GM21390 (cell line): Measurements from ENCODE around the gene RAB14.

Experiments used
- ATAC-seq: cut with Tn5 transposase; IDR thresholded peaks from one replicate; pipeline ENCODE4 v1.9.1; 2021; ENCODE audit not compliant: unreplicated experiment

RAB14 gene

GRCh38 chr9:121201738-121202533, at the start of gene RAB14:
Gene RAB14, minus strand, starts transcription at chr9:121201869. Its CDS starts 8,457 bp downstream, at chr9:121193412.
- ATAC-seq = peak; percentile 79

- no peak for ATAC-seq
Measured at GRCh38 chr9:121249563-121249962, 47.9 kb upstream of the RAB14 start.

GRCh38 chr9:121246821-121247561, 45.3 kb upstream of the RAB14 start:
- ATAC-seq = no peak

GRCh38 chr9:121242959-121243346, 41.3 kb upstream of the RAB14 start:
- no peak for ATAC-seq

GRCh38 chr9:121242219-121242958, 40.7 kb upstream of the RAB14 start:
- no peak for ATAC-seq

GRCh38 chr9:121240472-121241135, 38.9 kb upstream of the RAB14 start:
- ATAC-seq = no peak

- no peak for ATAC-seq
Measured at GRCh38 chr9:121239851-121240250, 38.2 kb upstream of the RAB14 start.

GRCh38 chr9:121239071-121239470, 37.4 kb upstream of the RAB14 start:
- ATAC-seq = no peak

- no peak for ATAC-seq
Measured at GRCh38 chr9:121237916-121238315, 36.2 kb upstream of the RAB14 start.

GRCh38 chr9:121235512-121235911, 33.8 kb upstream of the RAB14 start:
- no peak for ATAC-seq

- ATAC-seq = no peak
Measured at GRCh38 chr9:121234832-121235161, 33.1 kb upstream of the RAB14 start.

GRCh38 chr9:121233906-121234831, 32.5 kb upstream of the RAB14 start:
- no peak for ATAC-seq

GRCh38 chr9:121232251-121232650, 30.6 kb upstream of the RAB14 start:
- no peak for ATAC-seq

GRCh38 chr9:121230256-121230655, 28.6 kb upstream of the RAB14 start:
- ATAC-seq = no peak

GRCh38 chr9:121227862-121228261, 26.2 kb upstream of the RAB14 start:
- ATAC-seq = no peak

GRCh38 chr9:121226175-121226574, 24.5 kb upstream of the RAB14 start:
- ATAC-seq = no peak

GRCh38 chr9:121225240-121225639, 23.6 kb upstream of the RAB14 start:
- ATAC-seq = no peak

- no peak for ATAC-seq
Measured at GRCh38 chr9:121222524-121223171, 21.0 kb upstream of the RAB14 start.

- ATAC-seq = no peak
Measured at GRCh38 chr9:121221664-121222055, 20.0 kb upstream of the RAB14 start.
